Upper lobe of right lung (tissue), 1 donor: Measurements from ENCODE around the gene CENPE. TPM values are rescaled to one million over a fixed set of nuclear protein-coding genes. Genes with fewer than 3 reads are reported as not detected.

Experiments
- ATAC-seq: fragments of 200-7000 bp; cut with Tn5 transposase; one replicate; pipeline ENCODE4 v1.9.1; 2020; ENCODE audit warnings: mild to moderate bottlenecking, moderate library complexity
- DNase-seq: peaks from one replicate; pipeline ENCODE4 v3.0.0-alpha.2; 2020
- H3K27ac ChIP-seq: fragments of 200-600 bp; one replicate; pipeline ENCODE4 v1.8.0; 2022
- H3K27me3 ChIP-seq: fragments of 200-600 bp; one replicate; pipeline ENCODE4 v1.8.0; 2022; ENCODE audit warnings: mild to moderate bottlenecking
- H3K36me3 ChIP-seq: fragments of 200-600 bp; one replicate; pipeline ENCODE4 v1.8.0; 2022
- H3K4me1 ChIP-seq: fragments of 200-600 bp; one replicate; pipeline ENCODE4 v1.8.0; 2022
- H3K4me3 ChIP-seq: fragments of 200-600 bp; one replicate; pipeline ENCODE4 v1.8.0; 2022; ENCODE audit warnings: mild to moderate bottlenecking
- H3K9me3 ChIP-seq: fragments of 200-600 bp; one replicate; pipeline ENCODE4 v1.8.0; 2022
- CTCF ChIP-seq: fragments of 200-600 bp; IDR thresholded peaks from one replicate; pipeline ENCODE4 v1.8.0; 2022; ENCODE audit warnings: antibody characterized with exemption
- intact Hi-C: fragments of 100-400 bp; cut with DNase I; formaldehyde crosslinking; loops from one replicate; pipeline ENCODE4 v1.11.0; 2022
- total RNA-seq: library from RNA; stranded (reverse); fragmentation: NEBNext Ultra II Directional; extraction: Animal tissue kit (Norgen Biotek cat#: 25700); gene quantifications from one replicate; pipeline ENCODE4 v1.2.1, GENCODE V29; 2021
- donor health status: DM: no; HTN: yes; CAD: no; lungs with severe emphysema.

CENPE gene
- total RNA-seq, 1 donor from 2014 or later = 0.78 TPM

DNA sequence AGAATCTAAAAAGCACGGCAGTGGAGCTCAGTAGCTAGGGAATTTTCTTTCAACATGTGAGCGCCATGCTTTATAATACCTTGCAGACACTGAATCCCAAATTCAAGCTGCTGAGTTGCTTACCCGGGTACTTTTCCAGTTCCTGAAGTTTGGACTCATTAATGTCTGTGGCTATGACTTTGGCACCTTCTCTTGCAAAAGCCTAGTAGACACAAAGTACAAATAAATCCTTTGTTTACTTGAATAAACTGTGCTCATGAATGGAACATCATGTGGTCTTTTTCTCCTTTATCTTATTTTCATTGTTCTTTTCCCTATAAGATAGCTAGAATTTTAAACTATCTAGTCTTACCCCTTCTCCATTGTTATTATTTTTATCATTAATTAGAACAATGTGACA, 103.1 kb downstream of the CENPE start:
- H3K4me1 ChIP-seq = peaks cover 17% of the 10 kb centered on the region
- intact Hi-C loops = loop anchor here (10.0 kb wide), 1 partner anchor 660 kb away; no protein-coding TSS in a partner anchor
- DNase-seq (no peak), ATAC-seq (no peak)
- TF ChIP-seq CTCF = no peak
- no peaks in the 10 kb centered on the region for H3K27me3 ChIP-seq
- no peaks in the 10 kb centered on the region for H3K9me3 ChIP-seq
- H3K36me3 ChIP-seq = peaks cover 28% of the 10 kb centered on the region
- no peak overlapping the region for H3K4me3 ChIP-seq
- H3K27ac ChIP-seq = no peak overlapping the region

DNA sequence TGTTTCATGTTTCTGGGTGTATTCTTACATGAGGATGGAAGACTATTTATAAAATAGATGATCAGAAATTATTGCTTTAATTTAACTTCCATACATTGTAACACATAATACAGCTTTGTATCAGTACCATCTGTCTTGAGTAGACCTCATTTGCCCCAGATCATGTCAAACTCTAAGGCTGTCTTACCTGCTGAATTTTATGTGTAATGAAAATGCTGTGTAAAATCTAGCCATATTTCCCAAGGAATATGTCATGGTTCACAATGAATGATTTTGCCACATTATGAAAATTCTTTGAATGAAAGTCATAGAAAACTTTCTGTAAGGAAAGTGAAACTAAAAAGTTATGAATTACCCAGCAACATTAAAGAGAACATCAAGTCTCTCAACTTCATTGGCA, 105.9 kb downstream of the CENPE start:
- no peak overlapping the region for H3K27ac ChIP-seq
- ATAC-seq (no peak), DNase-seq (no peak)
- intact Hi-C loops = loop anchor here (10.0 kb wide), 1 partner anchor 657 kb away; no protein-coding TSS in a partner anchor
- H3K27me3 ChIP-seq = no peaks in the 10 kb centered on the region
- no peak overlapping the region for H3K4me3 ChIP-seq
- H3K36me3 ChIP-seq = peaks cover 55% of the 10 kb centered on the region
- H3K9me3 ChIP-seq = no peaks in the 10 kb centered on the region
- no peaks in the 10 kb centered on the region for H3K4me1 ChIP-seq
- TF ChIP-seq CTCF = no peak

DNA sequence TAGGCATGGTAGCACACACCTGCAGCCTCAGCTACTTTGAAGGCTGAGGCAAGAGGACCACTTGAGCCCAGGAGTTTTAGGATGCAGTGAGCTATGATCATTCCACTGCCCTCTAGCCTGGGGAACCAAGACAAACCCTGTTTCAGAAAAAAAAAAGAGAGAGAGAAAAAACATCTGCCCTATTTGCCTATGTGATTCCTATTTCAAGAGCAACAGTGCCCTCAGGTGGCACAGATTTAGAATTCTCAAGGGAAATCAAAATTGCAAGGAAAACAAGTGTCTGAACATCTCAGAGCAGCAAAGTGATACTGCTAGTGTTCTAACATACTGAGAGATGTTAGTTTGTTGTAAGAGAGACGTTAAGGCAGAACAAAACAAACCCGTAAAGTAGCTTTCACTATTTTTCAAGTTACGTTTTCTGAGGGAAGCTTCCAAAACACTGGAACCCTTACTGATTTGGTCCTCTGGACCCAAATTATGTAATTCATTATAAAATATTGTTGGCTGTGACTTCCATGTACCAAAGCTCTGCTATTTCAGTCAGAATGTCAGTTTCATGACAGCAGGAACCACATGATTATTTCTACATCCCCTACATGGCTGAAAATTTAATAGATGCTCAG, 106.4 kb downstream of the CENPE start:
- ATAC-seq = peak; percentile 66
- intact Hi-C loops = loop anchor here (10.0 kb wide), 1 partner anchor 657 kb away; no protein-coding TSS in a partner anchor
- no peak for DNase-seq
- Histone ChIP-seq H3K9me3 (no peaks in the 10 kb centered on the region), H3K27me3 (no peaks in the 10 kb centered on the region), H3K4me3 (no peak overlapping the region), H3K4me1 (no peaks in the 10 kb centered on the region), H3K27ac (no peak overlapping the region), H3K36me3 (peaks cover 60% of the 10 kb centered on the region)
- TF ChIP-seq CTCF = peak; percentile 56

GRCh38 chr4:103089481-103089880, 108.7 kb downstream of the CENPE start:
- H3K9me3 ChIP-seq = no peaks in the 10 kb centered on the region
- no peak for TF ChIP-seq CTCF
- ATAC-seq (no peak), DNase-seq (no peak)
- intact Hi-C loops = no loop called here
- H3K27me3 ChIP-seq = no peaks in the 10 kb centered on the region
- no peak overlapping the region for H3K27ac ChIP-seq
- H3K4me3 ChIP-seq = no peak overlapping the region
- no peaks in the 10 kb centered on the region for H3K4me1 ChIP-seq
- H3K36me3 ChIP-seq = peaks cover 82% of the 10 kb centered on the region

- no peak for ATAC-seq
- H3K36me3 ChIP-seq = peaks cover 90% of the 10 kb centered on the region
- no peaks in the 10 kb centered on the region for H3K9me3 ChIP-seq
Observed at GRCh38 chr4:103086551-103086950, 111.6 kb downstream of the CENPE start.

More at GRCh38 chr4:103086551-103086950, 111.6 kb downstream of the CENPE start:
- Histone ChIP-seq H3K4me3 (no peak overlapping the region), H3K27ac (no peak overlapping the region), H3K4me1 (no peaks in the 10 kb centered on the region), H3K27me3 (no peaks in the 10 kb centered on the region)
- no peak for DNase-seq
- TF ChIP-seq CTCF = no peak
- intact Hi-C loops = no loop called here
